Measurements from ENCODE around the gene PALS1. TPM values are rescaled to one million over a fixed set of nuclear protein-coding genes. Genes with fewer than 3 reads are reported as not detected.

The PALS1 gene
- 15.2 to 17.7 TPM (median 16.3 TPM) in 5 replicates for total RNA-seq (2022; extraction: Qiagen RNA extraction)

DNA sequence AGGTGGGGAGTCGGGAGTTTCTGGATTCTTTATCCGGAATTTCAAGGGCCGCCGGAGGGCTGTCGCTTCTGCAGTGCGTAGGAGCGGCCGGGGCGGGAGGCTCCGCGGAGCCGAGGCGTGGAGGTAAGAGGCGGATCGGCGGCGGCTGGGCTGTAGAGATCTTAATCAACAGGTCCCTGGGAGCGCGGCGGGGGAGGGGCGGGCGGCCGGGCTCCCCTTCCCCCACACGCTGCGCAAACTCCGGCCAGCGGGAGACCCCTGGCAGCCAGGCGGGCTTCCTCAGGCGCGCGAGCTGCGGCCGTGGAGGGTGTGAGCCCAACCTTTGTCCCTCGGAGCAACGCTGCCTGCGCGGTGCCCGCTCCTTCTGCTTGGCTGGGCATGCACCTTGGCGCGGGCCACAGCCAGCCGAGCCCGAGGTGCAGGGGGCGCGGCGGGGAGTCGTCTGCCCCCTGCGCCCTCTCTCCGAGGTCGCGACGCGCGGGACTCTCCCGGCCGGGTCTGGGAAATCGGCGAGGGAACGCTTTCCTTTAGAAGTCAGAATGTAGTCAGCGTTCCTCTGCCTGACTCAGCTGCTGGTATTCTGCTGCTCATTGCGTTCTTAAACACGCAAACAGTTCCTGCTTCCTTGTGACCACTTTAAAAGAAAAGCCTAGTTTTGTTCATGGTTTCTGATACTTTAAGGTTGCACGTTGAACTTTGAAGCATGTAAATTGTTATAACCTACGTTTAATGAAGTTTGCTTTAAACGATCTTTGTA, at the start of gene PALS1:
PALS1 (plus strand) TSS at position 25 of the 757 bp plus-strand sequence. CDS start 37,736 bp downstream, outside the sequence.

Other genes starting within 250 kb of the PALS1 start
- gene GARIN2, start 52.0 kb upstream of the PALS1 start, total RNA-seq (2022; extraction: Qiagen RNA extraction), result 0.05 to 0.08 TPM in 2 of 5 replicates, not detected in the others
- gene ATP6V1D, start 118.4 kb downstream of the PALS1 start, total RNA-seq (2022; extraction: Qiagen RNA extraction), result 65.7 to 127 TPM (median 75.2 TPM) in 5 replicates
- 225 to 410 TPM (median 236 TPM) in 5 replicates for gene EIF2S1, start 118.9 kb downstream of the PALS1 start, total RNA-seq (2022; extraction: Qiagen RNA extraction)
- 20.6 to 29.7 TPM (median 26.1 TPM) in 5 replicates for gene PLEK2, start 170.7 kb downstream of the PALS1 start, total RNA-seq (2022; extraction: Qiagen RNA extraction)
- gene TMEM229B, start 247.3 kb downstream of the PALS1 start, total RNA-seq (2022; extraction: Qiagen RNA extraction), result 0.11 to 0.21 TPM (median 0.16 TPM) in 5 replicates